OCI-LY3 (cell line): Measurements from ENCODE around the gene CACNG7.

Experiments used
- CTCF ChIP-seq: fragments of 200-600, 300-600 bp; sonication (generic); IDR thresholded peaks from 2 replicates; pipeline ENCODE4 v1.5.1; 2014; ENCODE audit warnings: antibody characterized with exemption, low read length, low read depth
- EZH2phosphoT487 ChIP-seq: fragments of 200-600 bp; shearing (Covaris generic); IDR thresholded peaks from 2 replicates; pipeline ENCODE4 v1.6.1; 2018; ENCODE audit warnings: antibody characterized with exemption, mixed run types, low read depth

- TF ChIP-seq CTCF: no peak
- TF ChIP-seq EZH2phosphoT487: no peak
These were observed 74.6 kb downstream of the CACNG7 start for GRCh38 chr19:53983457-53984289.
